ENCODE data around the gene CCR2.
A peak's percentile ranks its signal among the peaks of the same experiment; 100 is the strongest.

CCR2 gene

GRCh38 chr3:46365737-46366524 lies 12.0 kb downstream of the CCR2 start:
- no peak overlapping the region for H3K27ac ChIP-seq
- no peak for TF ChIP-seq ZFX (IDR thresholded peaks at IDR 0.05)
- no peak for TF ChIP-seq CTCF (conservative IDR thresholded peaks at IDR 0.05)

DNA sequence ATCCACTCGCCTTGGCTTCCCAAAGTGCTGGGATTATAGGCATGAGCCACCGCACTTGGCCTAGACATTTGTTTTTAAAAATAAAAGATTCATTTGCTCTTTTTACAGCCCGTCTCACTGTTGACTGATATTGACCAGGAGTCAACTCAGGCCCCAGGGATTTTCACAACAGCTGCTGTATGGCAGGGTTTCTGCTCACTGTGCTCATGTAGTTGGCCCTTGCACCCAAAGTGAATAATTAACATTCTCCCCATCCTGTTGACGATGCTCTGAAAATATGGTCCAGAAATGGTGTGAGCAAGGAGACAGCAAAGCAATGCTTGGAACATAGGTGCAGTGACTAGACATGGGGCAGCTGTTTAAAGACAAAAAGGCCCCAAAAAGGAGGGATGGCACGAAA lies 13.9 kb downstream of the CCR2 start:
- TF ChIP-seq CTCF (conservative IDR thresholded peaks at IDR 0.05) (no peak), ZFX (IDR thresholded peaks at IDR 0.05) (no peak)
- no peak overlapping the region for H3K27ac ChIP-seq

GRCh38 chr3:46368569-46368968 lies 14.7 kb downstream of the CCR2 start:
- TF ChIP-seq CTCF (conservative IDR thresholded peaks at IDR 0.05) (peak; percentile 10; the same call in 1 of the 2 replicates), ZFX (IDR thresholded peaks at IDR 0.05) (no peak)

DNA sequence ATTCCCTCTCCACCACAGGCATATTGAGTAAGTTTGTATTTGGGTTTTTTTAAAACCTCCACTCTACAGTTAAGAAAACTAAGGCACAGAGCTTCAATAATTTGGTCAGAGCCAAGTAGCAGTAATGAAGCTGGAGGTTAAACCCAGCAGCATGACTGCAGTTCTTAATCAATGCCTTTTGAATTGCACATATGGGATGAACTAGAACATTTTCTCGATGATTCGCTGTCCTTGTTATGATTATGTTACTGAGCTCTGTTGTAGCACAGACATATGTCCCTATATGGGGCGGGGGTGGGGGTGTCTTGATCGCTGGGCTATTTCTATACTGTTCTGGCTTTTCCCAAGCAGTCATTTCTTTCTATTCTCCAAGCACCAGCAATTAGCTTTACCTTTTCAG lies 15.2 kb downstream of the CCR2 start:
- no peak for TF ChIP-seq ZFX (IDR thresholded peaks at IDR 0.05)
- TF ChIP-seq CTCF (conservative IDR thresholded peaks at IDR 0.05): no peak
- H3K27ac ChIP-seq: no peak overlapping the region

More at GRCh38 chr3:46368569-46368968, 14.7 kb downstream of the CCR2 start:
- no peak overlapping the region for H3K27ac ChIP-seq

- TF ChIP-seq ZFX (IDR thresholded peaks at IDR 0.05) (no peak), CTCF (conservative IDR thresholded peaks at IDR 0.05) (no peak)
- H3K27ac ChIP-seq: no peak overlapping the region
Measured at GRCh38 chr3:46369675-46370132, 15.8 kb downstream of the CCR2 start.

GRCh38 chr3:46370839-46371518 lies 17.1 kb downstream of the CCR2 start, which contains the start of gene CCR5:
TSS of gene CCR5 (plus strand) at chr3:46370946. CDS start at chr3:46372903, 1,957 bp downstream.
- H3K27ac ChIP-seq: no peak within 1 kb of the TSS
- TF ChIP-seq CTCF (conservative IDR thresholded peaks at IDR 0.05) (no peak), ZFX (IDR thresholded peaks at IDR 0.05) (no peak)
